Bronchial epithelial cell (primary cell): Measurements from ENCODE around the gene UST. TPM values are rescaled to one million over a fixed set of nuclear protein-coding genes. Genes with fewer than 3 reads are reported as not detected.
"Not testable (repeated sequence)": the region's sequence is repeated elsewhere in the genome, so short reads cannot be mapped to it uniquely, and the experiment has no call there.

Source experiments
- DNase-seq: peaks from one replicate; pipeline ENCODE4 v3.0.0-alpha.2; 2010; ENCODE audit warnings: low read depth
- FAIRE-seq: peaks from 2 replicates; lab custom pipeline; 2011; peaks lifted over from hg19 to GRCh38; lab: Jason Lieb, UNC
- H3K27me3 ChIP-seq: 2 replicates; pipeline ENCODE4 v1.5.1; 2011; ENCODE audit warnings: low read length; ENCODE audit not compliant: control insufficient read depth, insufficient read depth
- H3K36me3 ChIP-seq: 2 replicates; pipeline ENCODE4 v1.5.1; 2011; ENCODE audit warnings: low read length; ENCODE audit not compliant: control insufficient read depth, insufficient read depth
- H3K4me3 ChIP-seq: 2 replicates; pipeline ENCODE4 v1.5.1; 2011; ENCODE audit warnings: mild to moderate bottlenecking, low read depth, low read length, control low read depth
- total RNA-seq: library from RNA; depleted of rRNA; stranded (reverse); fragments of >200 nt; gene quantifications from 2 replicates; pipeline ENCODE4 v1.2.1, GENCODE V29; 2014
- TF ChIP-seq, protein P1 (sequence below): IDR thresholded peaks from 2 replicates; pipeline ENCODE4 v1.5.1; 2011; ENCODE audit warnings: mild to moderate bottlenecking, moderate library complexity, low read length, control low read depth, inconsistent platforms; ENCODE audit not compliant: insufficient read depth, severe bottlenecking

Gene UST
- total RNA-seq, 1 donor from 2014 or later: 18.7 TPM

DNA sequence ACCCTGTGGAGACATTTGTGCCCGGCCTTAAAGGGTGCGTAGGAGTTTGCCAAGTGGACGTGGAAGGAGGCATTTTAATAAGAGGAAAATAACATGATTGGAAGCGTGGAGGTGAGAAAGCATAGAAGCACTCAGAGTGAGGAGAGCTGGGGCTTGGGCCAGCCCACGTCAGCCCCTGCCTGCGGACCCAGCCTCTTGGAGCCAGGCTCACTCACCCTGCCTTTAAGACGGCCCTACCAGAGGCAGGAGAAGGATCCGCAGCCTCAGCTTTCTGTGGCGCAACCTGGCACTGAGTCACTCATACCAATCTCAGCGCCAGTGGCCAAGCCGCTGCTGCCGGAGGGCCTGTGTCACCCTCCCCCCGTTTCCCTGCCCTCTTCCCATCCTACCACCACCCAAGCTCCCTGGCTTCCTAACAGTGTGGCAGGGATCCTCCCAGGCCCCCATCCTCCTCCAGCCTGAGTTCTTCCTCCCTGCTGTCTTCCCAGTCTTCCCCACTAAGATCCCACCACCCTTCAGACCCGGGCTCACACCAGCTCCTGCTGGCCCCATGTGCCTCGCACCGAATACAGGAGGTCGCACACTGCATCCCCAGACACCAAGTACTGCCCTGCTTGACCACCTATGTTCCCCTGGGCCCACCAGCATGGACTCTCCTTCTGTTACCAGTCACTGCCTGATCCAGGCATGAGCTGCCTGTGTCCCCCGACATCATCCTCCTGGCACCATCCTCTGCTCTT is 285.2 kb downstream of the UST start:
- Histone ChIP-seq H3K4me3 (no peak overlapping the region), H3K27me3 (no peaks in the 10 kb centered on the region), H3K36me3 (no peaks in the 10 kb centered on the region)
- TF ChIP-seq, protein P1, sequence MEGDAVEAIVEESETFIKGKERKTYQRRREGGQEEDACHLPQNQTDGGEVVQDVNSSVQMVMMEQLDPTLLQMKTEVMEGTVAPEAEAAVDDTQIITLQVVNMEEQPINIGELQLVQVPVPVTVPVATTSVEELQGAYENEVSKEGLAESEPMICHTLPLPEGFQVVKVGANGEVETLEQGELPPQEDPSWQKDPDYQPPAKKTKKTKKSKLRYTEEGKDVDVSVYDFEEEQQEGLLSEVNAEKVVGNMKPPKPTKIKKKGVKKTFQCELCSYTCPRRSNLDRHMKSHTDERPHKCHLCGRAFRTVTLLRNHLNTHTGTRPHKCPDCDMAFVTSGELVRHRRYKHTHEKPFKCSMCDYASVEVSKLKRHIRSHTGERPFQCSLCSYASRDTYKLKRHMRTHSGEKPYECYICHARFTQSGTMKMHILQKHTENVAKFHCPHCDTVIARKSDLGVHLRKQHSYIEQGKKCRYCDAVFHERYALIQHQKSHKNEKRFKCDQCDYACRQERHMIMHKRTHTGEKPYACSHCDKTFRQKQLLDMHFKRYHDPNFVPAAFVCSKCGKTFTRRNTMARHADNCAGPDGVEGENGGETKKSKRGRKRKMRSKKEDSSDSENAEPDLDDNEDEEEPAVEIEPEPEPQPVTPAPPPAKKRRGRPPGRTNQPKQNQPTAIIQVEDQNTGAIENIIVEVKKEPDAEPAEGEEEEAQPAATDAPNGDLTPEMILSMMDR: no peak
- DNase-seq (peak; percentile 43), FAIRE-seq (no peak)

DNA sequence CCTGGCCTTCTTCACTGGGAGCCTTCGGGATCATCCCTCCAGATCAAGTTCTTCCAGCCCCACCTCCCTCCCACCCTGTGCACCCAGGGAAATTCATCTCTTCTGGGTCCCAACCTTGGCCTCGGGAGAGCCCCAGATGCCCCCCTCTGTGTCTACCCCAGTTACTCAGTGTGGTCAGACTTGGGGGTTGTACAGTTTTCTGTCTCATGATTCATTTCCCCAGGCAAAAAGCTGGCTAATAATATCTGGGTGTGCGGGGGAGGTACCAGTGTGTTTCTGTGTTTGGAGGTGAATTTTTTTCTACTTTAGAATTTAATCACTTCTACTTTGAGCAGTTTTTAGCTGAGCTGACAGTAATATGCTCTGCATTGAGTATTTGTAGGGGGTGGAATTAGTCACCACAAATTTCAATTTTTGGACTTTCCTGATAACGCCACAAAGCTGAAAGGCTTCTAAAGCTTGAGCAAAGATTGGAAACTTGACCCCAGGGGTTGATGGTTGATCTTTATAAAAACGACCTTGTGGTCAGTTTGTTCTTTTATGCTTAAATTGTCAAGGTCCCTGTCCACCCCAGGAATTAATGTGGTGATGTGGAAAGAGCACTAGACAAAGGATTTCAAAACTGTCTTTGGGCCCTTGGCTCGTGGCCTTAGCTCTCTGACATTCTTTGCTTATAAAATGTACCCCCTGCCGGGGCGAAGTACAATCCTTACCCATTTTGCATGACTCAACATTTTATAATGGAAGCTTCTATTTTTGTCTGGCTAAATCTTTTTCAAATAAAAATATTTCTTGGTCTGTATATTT is 286.0 kb downstream of the UST start:
- Histone ChIP-seq H3K36me3 (no peaks in the 10 kb centered on the region), H3K4me3 (no peak overlapping the region), H3K27me3 (no peaks in the 10 kb centered on the region)
- FAIRE-seq (no peak), DNase-seq (peak; percentile 26)
- TF ChIP-seq, protein P1: no peak

DNA sequence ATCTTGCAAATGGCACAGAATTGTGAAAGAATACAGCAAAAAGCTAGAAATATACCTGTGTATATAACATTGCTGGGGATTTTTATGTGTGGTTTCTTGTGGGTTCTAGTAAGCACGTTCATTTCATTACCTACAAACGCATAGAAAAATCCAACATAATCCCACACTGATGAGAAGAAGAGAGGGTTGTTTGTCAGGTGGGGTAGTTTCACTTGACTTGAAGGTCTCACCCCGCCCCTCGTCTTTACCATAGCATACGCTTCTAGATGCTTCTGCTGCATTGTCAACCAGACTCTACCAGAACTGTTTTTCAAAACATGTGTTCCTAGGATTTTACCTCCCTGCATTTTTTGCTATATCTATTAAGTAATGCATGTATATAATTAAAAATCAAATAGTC is 286.6 kb downstream of the UST start:
- H3K4me3 ChIP-seq: no peak overlapping the region
- no peak for FAIRE-seq
- no peak for DNase-seq

DNA sequence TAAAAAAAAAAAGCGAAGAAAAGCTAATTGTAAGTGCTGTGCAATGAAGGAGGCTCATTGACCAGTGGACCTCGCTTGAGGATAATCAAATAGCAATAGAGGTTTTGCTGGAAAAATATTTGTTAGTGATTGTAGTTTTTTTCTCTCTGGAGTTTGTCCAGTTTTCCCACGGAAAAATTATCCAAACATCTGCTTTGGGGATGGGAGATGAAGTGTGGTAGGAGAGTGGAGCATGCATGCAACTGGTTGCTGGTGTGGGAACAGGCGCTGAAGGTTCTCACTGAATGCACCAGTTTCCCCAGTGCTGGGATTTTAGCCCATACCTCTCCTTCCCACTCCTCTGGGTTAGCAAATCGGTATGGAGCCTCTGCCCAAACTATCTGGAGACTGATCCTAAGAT is 288.9 kb downstream of the UST start:
- no peak for DNase-seq
- Histone ChIP-seq H3K36me3 (no peaks in the 10 kb centered on the region), H3K4me3 (no peak overlapping the region), H3K27me3 (no peaks in the 10 kb centered on the region)
- TF ChIP-seq, protein P1: no peak
- FAIRE-seq: no peak

More for the DNA sequence above, 286.6 kb downstream of the UST start:
- TF ChIP-seq, protein P1: no peak
- no peaks in the 10 kb centered on the region for H3K27me3 ChIP-seq
- no peaks in the 10 kb centered on the region for H3K36me3 ChIP-seq

DNA sequence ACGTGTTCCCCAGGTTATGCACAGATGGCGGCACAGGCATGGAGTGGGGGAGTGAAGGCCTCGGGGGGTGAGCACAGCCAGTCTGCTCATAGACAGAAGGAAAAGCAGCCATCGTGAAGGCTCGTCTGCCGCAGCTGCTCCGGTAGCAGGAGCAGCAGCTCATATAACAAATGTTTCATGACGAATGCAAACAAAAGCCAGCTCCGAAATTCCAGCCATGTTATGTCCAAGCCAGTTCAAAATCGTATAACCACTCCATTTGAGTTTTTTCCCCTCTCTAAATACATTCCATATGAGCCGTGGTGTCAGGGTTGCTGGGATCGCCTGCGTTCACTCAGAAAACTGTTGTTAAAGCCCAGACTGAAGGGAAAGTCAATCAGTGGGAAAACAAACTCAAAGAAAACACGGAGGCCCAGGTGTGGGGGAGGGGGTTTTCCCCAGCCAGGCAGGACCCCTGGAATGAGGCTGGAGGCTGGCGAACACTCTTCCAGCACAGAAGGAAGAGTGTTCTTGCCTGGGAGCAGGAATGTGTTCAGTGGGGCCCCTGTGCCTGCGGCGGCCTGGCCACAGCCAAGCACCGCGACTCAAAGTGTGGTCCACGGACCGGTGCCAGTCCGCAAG is 290.3 kb downstream of the UST start:
- no peak for FAIRE-seq
- Histone ChIP-seq H3K27me3 (no peaks in the 10 kb centered on the region), H3K4me3 (no peak overlapping the region), H3K36me3 (no peaks in the 10 kb centered on the region)
- TF ChIP-seq, protein P1: no peak
- no peak for DNase-seq

DNA sequence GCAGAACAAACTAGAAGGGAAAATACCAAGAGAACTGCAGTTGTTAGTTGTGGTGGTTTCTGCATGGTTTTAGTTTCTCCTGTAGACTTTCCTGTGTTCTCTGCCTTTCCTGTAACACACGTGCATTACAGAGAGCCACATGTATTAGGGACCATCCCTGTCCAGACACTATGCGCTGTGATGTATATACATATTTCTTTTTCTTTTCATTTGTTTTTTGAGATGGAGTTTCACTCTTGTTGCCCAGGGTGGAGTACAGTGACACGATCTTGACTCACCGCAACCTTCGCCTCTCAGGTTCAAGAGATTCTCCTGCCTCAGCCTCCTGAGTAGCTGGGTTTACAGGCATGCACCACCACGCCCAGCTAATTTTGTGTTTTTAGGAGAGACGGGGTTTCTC is 292.2 kb downstream of the UST start:
- not testable (repeated sequence) for H3K36me3 ChIP-seq, H3K27me3 ChIP-seq, FAIRE-seq, H3K4me3 ChIP-seq, DNase-seq
